CD1c-positive myeloid dendritic cell (primary cell): ENCODE data around the gene OSBPL6.
A peak's percentile ranks its signal among the peaks of the same experiment; 100 is the strongest.
"Not testable (repeated sequence)": the region's sequence is repeated elsewhere in the genome, so short reads cannot be mapped to it uniquely, and the experiment has no call there.

Experiments used
- DNase-seq: peaks from one replicate; pipeline ENCODE4 v3.0.0-alpha.2; 2016; ENCODE audit errors: extremely low spot score

OSBPL6 gene

DNA sequence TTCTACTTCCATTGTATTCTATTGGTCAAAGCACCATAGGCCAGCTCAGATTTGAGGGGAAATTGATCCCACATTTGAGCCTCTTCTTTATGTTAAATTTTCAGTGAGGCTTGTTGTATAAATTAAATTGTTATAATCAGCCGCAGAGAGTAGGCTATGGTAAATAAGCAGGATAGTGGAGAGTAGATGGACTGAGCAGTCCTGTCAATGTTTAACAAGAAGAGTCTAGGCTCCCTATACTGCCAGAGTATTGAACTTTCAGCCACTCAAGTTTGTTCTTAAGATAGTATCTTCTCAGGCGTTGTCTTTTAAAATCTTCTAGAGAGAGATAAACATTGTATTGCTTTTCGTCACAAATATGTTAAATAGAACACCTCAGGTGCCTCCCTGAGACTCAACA is 155.7 kb downstream of the OSBPL6 start:
- DNase-seq, result no peak

DNA sequence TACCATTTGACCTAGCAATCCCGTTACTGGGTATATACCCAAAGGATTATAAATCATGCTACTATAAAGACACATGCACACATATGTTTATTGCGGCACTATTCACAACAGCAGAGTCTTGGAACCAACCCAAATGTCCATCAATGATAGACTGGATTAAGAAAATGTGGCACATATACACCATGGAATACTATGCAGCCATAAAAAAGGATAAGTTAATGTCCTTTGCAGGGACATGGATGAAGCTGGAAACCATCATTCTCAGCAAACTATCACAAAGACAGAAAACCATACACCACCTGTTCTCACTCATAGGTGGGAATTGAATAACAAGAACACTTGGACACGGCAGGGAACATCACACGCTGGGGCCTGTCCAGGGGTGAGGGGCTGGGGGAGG is 163.4 kb downstream of the OSBPL6 start:
- DNase-seq, result not testable (repeated sequence)

GRCh38 chr2:178359192-178359912 is 165.0 kb downstream of the OSBPL6 start:
- DNase-seq, result no peak

- DNase-seq, result no peak
These were observed 167.3 kb downstream of the OSBPL6 start for GRCh38 chr2:178361588-178361987.

GRCh38 chr2:178363252-178363651 is 168.9 kb downstream of the OSBPL6 start:
- DNase-seq, result no peak

DNA sequence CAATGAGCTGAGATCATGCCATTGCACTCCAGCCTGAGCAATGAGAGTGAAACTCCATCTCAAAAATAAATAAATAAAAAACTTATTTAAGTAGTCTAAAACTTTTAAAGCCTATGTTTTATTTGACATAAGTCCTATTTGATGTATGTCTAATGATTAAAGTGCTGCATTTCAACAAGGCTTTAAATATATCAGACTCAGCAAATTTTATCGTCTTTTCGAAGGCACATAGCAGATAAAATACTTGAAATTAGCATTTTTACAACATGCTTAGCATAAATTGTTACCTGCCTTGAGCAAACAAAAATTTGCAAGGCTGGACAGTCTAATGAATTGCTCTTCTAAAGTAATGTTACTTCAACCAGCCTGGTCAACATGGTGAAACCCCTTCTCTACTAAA is 170.8 kb downstream of the OSBPL6 start:
- no peak for DNase-seq

DNA sequence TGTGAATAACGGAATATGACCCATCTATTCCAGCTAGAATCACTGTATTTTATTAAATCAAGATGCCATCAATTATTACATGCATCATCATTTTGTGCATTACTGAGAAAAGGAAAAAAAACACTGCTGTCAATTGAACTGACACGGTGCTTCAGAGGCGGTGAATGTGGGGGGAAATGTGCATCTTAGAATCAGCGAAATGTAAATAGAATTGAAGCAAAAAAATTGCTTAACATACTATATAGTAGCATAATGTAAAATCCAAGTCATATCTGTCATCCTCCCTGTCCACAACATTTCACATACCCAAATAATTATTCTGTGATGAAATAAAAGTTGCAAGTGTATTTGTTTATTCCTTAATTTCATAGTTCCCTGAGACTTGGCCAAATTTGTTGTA is 172.1 kb downstream of the OSBPL6 start:
- DNase-seq, result no peak

- no peak for DNase-seq
These were observed 173.0 kb downstream of the OSBPL6 start for GRCh38 chr2:178367344-178367743.

DNA sequence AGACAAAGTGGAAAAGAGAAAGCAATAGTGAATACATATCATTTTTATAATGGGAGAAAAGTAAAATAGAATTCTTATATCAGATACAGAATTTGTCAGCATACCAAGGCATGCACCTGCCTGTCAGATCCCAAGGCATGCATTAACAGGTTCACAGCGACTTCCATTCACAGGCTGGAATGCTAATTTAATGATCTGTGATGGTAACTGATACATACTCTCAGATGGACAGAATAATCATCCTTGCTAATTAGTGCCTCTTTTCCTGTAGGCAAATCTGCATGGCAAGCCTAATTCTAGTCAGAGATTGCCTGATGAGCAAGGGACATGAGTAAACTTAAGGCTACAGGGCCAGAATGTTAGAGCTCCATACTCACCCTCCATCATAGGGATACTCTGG is 180.6 kb downstream of the OSBPL6 start:
- DNase-seq, result no peak

DNA sequence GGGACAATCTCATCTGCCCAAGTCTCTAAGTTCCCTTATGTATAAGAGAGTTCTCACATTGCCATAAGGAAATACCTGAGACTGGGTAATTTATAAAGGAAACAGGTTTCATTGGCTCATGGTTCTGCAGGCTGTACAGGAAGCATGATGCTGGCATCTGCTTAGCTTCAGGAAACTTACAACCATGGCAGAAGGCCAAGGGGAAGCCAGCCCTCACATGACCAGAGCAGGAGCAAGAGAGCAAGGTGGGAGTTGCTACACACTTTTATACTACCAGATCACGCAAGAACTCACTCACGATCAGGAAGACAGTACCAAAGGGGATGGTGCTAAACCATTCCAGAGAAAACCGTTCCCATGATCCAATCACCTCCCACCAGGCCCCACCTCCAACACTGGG is 182.7 kb downstream of the OSBPL6 start:
- DNase-seq, result no peak

DNA sequence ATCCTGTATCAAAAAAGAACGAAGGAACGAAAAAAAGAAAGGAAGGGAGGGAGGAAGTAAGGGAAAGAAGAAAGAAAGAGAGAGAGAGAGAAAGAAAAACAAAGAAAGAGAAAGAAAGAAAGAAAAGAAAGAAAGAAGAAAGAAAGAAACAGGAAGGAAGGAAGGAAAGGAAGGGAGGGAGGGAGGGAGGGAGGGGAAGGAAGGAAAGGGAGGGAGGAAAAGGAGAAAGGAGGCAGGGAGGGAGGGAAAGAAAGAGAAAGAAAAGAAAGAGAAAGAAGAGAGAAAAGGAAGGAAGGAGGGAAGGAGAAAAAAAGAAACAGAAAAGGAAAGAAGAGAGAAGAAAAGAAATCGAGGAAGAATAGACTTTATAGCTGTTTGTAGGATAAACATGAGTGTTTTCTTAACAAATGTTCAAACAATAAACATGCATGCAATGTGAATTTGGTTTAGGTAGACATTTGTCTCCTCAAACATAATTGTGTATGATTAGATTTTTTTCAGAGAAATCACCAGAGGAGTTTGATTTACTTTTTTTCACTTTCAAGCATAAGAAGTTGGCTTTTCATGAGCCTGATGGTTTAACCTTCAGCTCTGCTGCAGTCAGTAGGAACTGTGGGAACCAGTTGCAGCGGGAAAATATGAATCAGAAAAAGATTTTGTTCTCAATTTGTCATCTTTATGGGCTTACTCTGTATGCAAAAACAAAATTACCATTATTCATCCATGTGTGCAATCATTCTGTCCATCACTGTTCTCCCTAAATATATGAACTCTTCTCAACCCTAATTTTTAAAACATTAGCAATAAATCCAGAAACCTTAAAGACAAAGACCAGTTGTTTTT is 185.1 kb downstream of the OSBPL6 start:
- DNase-seq, result no peak

GRCh38 chr2:178380763-178381162 is 186.5 kb downstream of the OSBPL6 start:
- DNase-seq, result no peak

GRCh38 chr2:178383718-178384117 is 189.4 kb downstream of the OSBPL6 start:
- DNase-seq, result no peak

- no peak for DNase-seq
These were observed 191.4 kb downstream of the OSBPL6 start for GRCh38 chr2:178385595-178386148.

- no peak for DNase-seq
These were observed 192.8 kb downstream of the OSBPL6 start for GRCh38 chr2:178386986-178387597.

DNA sequence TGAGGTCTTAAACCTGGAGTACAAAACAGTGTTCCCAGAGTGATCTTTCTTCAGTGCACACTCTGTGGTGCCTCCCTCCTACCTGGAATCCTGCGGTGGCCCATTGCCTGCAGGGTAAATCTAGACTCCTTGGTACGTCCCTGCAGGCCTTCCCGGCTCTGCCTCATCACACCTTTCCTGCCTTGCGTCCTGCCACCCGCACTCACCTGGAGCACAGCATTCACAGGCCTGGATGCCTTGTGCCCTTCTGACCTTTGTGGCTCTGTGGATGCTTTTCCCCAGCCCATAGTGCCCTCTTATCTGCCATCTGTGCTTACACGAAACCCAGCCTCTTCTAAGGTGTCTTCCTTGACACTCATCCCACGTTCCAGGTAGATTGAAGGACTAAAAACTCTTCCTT is 194.0 kb downstream of the OSBPL6 start:
- DNase-seq, result no peak

DNA sequence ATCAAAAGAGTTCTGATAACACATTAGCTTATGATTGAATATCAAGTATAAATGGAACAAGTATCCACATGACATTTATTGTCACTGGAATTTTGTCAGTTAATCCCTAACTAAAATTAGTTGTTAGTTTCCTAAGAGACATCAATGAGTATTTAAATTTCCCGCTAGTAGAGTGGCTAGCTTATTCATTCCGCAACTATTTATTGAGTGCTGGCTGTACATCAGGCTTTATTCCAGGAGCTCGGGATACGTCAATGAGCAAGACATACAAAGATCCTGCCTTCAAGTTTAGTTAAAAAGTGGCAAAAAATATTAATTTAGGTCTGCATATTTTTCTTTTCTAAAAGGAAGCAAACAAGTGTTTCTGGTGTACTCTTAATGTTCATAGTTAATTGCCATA is 197.4 kb downstream of the OSBPL6 start:
- DNase-seq, result no peak

DNA sequence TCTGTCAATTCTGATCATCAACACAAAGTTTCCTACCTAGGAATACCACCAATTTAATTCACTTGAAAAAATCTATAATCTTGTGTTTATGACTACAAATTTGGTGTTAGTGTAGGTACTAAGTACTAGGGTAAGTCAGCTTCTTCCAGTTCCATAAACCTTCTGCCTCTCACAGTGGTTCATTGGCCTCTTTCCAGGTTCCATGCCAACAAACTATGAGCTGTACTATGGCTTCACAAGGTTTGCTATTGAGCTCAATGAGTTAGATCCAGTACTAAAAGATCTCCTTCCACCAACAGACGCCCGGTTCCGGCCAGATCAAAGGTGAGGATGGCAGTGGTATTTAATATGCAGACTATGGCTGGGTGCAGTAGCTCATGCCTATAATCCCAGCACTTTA is 197.9 kb downstream of the OSBPL6 start:
- DNase-seq, result no peak

DNA sequence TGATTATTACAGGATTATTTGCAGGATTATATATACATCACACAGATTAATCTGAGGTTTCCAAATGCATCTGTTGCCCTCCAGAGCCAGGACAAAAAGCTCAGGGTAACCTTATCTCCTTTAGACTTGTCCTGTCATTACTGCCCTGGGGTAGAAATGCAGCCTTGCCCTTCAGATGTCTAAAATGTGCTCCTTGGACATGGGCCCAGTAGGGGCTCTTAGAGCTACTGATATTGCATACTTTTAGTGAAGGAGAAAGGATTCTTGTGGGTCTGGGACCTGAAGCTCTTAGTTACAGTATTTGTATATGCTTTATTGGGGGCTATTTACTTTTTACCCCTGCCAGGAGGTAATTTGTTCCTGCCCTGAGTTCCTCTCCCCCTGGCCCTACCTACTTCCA is 200.5 kb downstream of the OSBPL6 start:
- no peak for DNase-seq

- DNase-seq, result no peak
These were observed 201.0 kb downstream of the OSBPL6 start for GRCh38 chr2:178395295-178395694.

DNA sequence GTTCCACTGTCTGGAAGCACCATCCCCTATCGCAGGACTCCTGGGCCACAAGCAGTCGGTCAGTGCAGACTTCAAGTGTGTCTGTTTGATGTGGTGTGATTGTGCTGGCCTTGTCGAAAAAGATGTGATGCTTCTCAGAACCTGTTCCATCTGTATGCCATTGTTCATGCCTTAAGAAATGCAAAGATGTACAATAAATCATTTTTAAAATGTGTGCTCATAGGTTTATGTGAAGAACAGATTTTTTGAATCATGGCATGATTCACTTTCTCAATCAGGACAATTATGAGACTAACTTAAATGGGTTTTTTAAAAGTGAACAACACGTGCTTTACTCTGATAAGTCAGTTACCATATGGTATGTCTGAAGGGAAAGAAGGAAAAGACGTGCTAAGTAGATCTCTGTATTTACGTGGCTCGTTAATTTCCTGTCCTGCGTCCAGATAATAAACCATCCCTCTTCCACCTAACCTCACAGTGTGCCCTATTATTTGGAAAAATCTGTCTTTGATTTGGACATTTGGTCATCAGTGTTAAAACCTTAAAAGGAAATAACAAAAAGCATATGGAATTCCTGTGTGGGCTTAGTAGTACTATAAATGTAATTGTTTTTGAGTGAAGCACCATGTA is 201.7 kb downstream of the OSBPL6 start:
- DNase-seq, result no peak

GRCh38 chr2:178397002-178397605 is 202.8 kb downstream of the OSBPL6 start:
- DNase-seq, result peak; percentile 71
